Muscle of arm (tissue), 12 donors: ENCODE results near the gene SLC35E1. TPM values are rescaled to one million over a fixed set of nuclear protein-coding genes. Genes with fewer than 3 reads are reported as not detected.

ENCODE experiments used
- polyA plus RNA-seq, 12 donors: library from polyadenylated mRNA; unstranded; fragments of 120-200 nt; gene quantifications; one replicate each; pipeline ENCODE4 v1.2.1, GENCODE V29; 2013; ENCODE audit not compliant: insufficient read length in 12 of 12

SLC35E1 gene
- polyA plus RNA-seq, 12 donors = 27.4 to 39.6 (median 30.9) TPM; not detected in 1

Other genes with a start within 250 kb of the SLC35E1 start
- 100 to 1,000 TPM in 2 of 12 donors, 10 to 100 TPM in 9, not detected in 1; 22.7 to 125 (median 49.4) TPM for gene KLF2, start 247.6 kb downstream of the SLC35E1 start, polyA plus RNA-seq
- gene EPS15L1, start 100.4 kb downstream of the SLC35E1 start, polyA plus RNA-seq = 10 to 100 TPM in 11 of 12 donors, not detected in 1; 19.8 to 42.1 (median 23.4) TPM
- gene CALR3, start 76.2 kb downstream of the SLC35E1 start, polyA plus RNA-seq = not detected
- 10 to 100 TPM in 1 of 12 donors, 1 to 10 TPM in 9, not detected in 2; 4.8 to 10.4 (median 7.3) TPM for gene C19orf44, start 76.0 kb downstream of the SLC35E1 start, polyA plus RNA-seq
- 10 to 100 TPM in 11 of 12 donors, not detected in 1; 23.0 to 43.1 (median 27.5) TPM for gene CHERP, start 30.0 kb downstream of the SLC35E1 start, polyA plus RNA-seq
- 1 to 10 TPM in 11 of 12 donors, not detected in 1; 4.6 to 7.7 (median 6.1) TPM for gene MED26, start 55.8 kb upstream of the SLC35E1 start, polyA plus RNA-seq
- 10 to 100 TPM in 11 of 12 donors, not detected in 1; 30.4 to 61.9 (median 53.9) TPM for gene SMIM7, start 87.7 kb upstream of the SLC35E1 start, polyA plus RNA-seq
- 100 to 1,000 TPM in 8 of 12 donors, 10 to 100 TPM in 3, not detected in 1; 35.1 to 203 (median 114) TPM for gene TMEM38A, start 88.7 kb upstream of the SLC35E1 start, polyA plus RNA-seq
- gene NWD1, start 147.4 kb upstream of the SLC35E1 start, polyA plus RNA-seq = under 1 TPM in 10 of 12 donors, not detected in 2; 0.04 to 0.25 (median 0.12) TPM